HEK293T (cell line): ENCODE results near the gene GPR137B.

Experiments
- ARNT ChIP-seq: fragments of 450-650 bp; IDR thresholded peaks from 2 replicates; pipeline ENCODE4 v1.6.1; 2017; ENCODE audit warnings: mild to moderate bottlenecking
- BHLHE40 ChIP-seq: fragments of 450-650 bp; IDR thresholded peaks from 2 replicates; pipeline ENCODE4 v1.6.1; 2016; ENCODE audit warnings: mild to moderate bottlenecking, moderate library complexity, borderline replicate concordance
- FOXA1 ChIP-seq: fragments of 450-650 bp; IDR thresholded peaks from 2 replicates; pipeline ENCODE4 v1.6.1; 2016; ENCODE audit warnings: mild to moderate bottlenecking
- FOXM1 ChIP-seq: fragments of 450-650 bp; IDR thresholded peaks from 2 replicates; pipeline ENCODE4 v1.6.1; 2017; ENCODE audit warnings: mild to moderate bottlenecking, borderline replicate concordance
- HDGF ChIP-seq: fragments of 450-650 bp; IDR thresholded peaks from 2 replicates; pipeline ENCODE4 v1.6.1; 2017; ENCODE audit warnings: antibody characterized with exemption, borderline replicate concordance
- L3MBTL2 ChIP-seq: fragments of 450-650 bp; conservative IDR thresholded peaks from 2 replicates; pipeline ENCODE4 v1.6.1; 2016; ENCODE audit warnings: mild to moderate bottlenecking
- LEF1 ChIP-seq: fragments of 450-650 bp; IDR thresholded peaks from 2 replicates; pipeline ENCODE4 v1.6.1; 2017; ENCODE audit warnings: mild to moderate bottlenecking, borderline replicate concordance
- NFRKB ChIP-seq: fragments of 450-650 bp; IDR thresholded peaks from 2 replicates; pipeline ENCODE4 v1.6.1; 2016; ENCODE audit warnings: mild to moderate bottlenecking, moderate library complexity
- SUZ12 ChIP-seq: fragments of 450-650 bp; IDR thresholded peaks from 2 replicates; pipeline ENCODE4 v1.6.1; 2016; ENCODE audit warnings: mild to moderate bottlenecking

DNA sequence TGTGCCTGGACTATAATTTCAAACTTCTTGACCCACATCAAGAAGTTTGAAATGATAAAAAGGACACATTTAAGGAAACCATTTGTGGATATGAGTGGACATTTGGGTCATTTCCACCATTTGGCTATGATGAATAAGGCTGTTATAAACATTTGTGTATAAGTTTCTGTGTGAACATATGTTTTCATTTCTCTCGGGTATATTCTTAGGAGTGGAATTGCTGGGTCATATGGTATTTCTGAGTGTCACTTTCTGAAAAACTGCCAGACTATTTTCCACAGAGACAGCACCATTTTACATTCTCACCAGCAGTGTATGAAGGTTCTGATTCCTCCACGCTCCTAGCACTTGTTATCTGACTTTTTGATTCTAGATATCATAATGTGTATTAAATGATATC is 50.8 kb downstream of the GPR137B start:
- no peak for TF ChIP-seq BHLHE40
- no peak for TF ChIP-seq FOXM1
- no peak for TF ChIP-seq SUZ12
- no peak for TF ChIP-seq HDGF
- no peak for TF ChIP-seq ARNT
- TF ChIP-seq FOXA1: no peak
- TF ChIP-seq L3MBTL2: no peak
- TF ChIP-seq NFRKB: no peak
- no peak for TF ChIP-seq LEF1
